Adrenal gland (tissue), 12 donors: ENCODE data around the gene IDH3B. TPM values are rescaled to one million over a fixed set of nuclear protein-coding genes. Genes with fewer than 3 reads are reported as not detected.

Experiments
- DNase-seq, 7 donors: peaks; one replicate each; pipeline ENCODE4 v3.0.0-alpha.2; 2019 to 2020
- H3K27ac ChIP-seq, 5 donors: fragments of 200-600 bp; sonication (generic) in 4 of 5; 1 replicate in 3 of 5; 2 replicates in 2 of 5; pipeline versions ENCODE4 v1.5.1 to v1.8.0; 2016 to 2020; ENCODE audit warnings: mild to moderate bottlenecking in 1 of 5
- H3K27me3 ChIP-seq: fragments of 200-600 bp; 2 replicates; pipeline ENCODE4 v1.8.0; 2021
- H3K36me3 ChIP-seq, 2 donors: fragments of 200-600 bp; replicated peaks in 1 of 2; 1 replicate in 1 of 2; 2 replicates in 1 of 2; pipeline versions ENCODE4 v1.5.1 to v1.8.0; 2018 to 2022
- H3K4me1 ChIP-seq, 2 donors: fragments of 200-600 bp; replicated peaks in 1 of 2; 1 replicate in 1 of 2; 2 replicates in 1 of 2; pipeline versions ENCODE4 v1.5.1 to v1.8.0; 2018 to 2021
- H3K4me3 ChIP-seq, 4 donors: fragments of 200-600 bp; sonication (generic) in 3 of 4; one replicate each; pipeline ENCODE4 v1.5.1; 2016 to 2018
- H3K9me3 ChIP-seq, 3 donors: fragments of 200-600 bp; sonication (generic) in 1 of 3; replicated peaks in 1 of 3; 1 replicate in 2 of 3; 2 replicates in 1 of 3; pipeline versions ENCODE4 v1.5.1 to v1.8.0; 2016 to 2021
- POLR2A ChIP-seq, 2 donors: fragments of 450-650 bp; IDR thresholded peaks; one replicate each; pipeline ENCODE4 v1.6.1; 2017; ENCODE audit warnings: antibody characterized with exemption in 2 of 2, mild to moderate bottlenecking in 2 of 2, moderate library complexity in 1 of 2
- WGBS, 4 donors: extraction: QIAGEN DNeasy Blood & Tissue Kit in 2 of 4; methylation state at CpG; one replicate each; pipeline versions ENCODE4 v1.1.5 to v1.1.7; 2013 to 2017; 5-methylcytosine and 5-hydroxymethylcytosine counted together
- intact Hi-C, 2 donors: fragments of 100-400 bp; cut with DNase I; formaldehyde crosslinking; loops; one replicate each; pipeline versions ENCODE4 v1.14.1 to v1.15.0; 2022 to 2023
- polyA plus RNA-seq, 3 donors: library from polyadenylated mRNA; stranded (reverse); fragments of 200-250 nt in 2 of 3; fragments of 350-450 nt in 1 of 3; fragmentation: Illumina TruSeq in 1 of 3; extraction: RNeasy Lipid Tissue Mini Kit (QIAGEN cat#74804) in 1 of 3; gene quantifications; one replicate each; pipeline ENCODE4 v1.2.3, GENCODE V29; 2013 to 2014
- total RNA-seq, 9 donors: library from RNA; depleted of rRNA in 4 of 9; stranded (reverse); fragments of >200 nt in 4 of 9; fragments of 120-200 nt in 1 of 9; fragmentation: NEBNext Ultra II Directional in 1 of 9; extraction: Animal tissue kit (Norgen Biotek cat#: 25700) in 1 of 9; gene quantifications; one replicate each; pipeline versions ENCODE4 v1.1.0 to v1.2.4, GENCODE V29; 2013 to 2023
- TF ChIP-seq, protein P1 (sequence below), 6 experiments: fragments of 450-650 bp in 4 of 6; fragments of 200-600 bp in 2 of 6; sonication (generic) in 1 of 6; IDR thresholded peaks; 1 replicate in 5 of 6; 2 replicates in 1 of 6; pipeline versions ENCODE4 v1.5.1 to v1.8.0; 2016 to 2021; ENCODE audit warnings: antibody characterized with exemption in 6 of 6, mild to moderate bottlenecking in 2 of 6, moderate library complexity in 1 of 6
- donor health status: healthy with polysubstance abuse.
- donor health status: Bipolar disorder and iron deficiency.
- donor health status: DM: yes; HTN: yes; CAD: no.
- donor health status: DM: no; HTN: no; CAD: no.
- donor health status: DM: no; HTN: no; CAD: no.
- donor health status: DM: yes; HTN: yes; CAD: no.

IDH3B gene
- total and polyA plus RNA-seq, 12 donors = 79.0 to 220 (median 111) TPM

DNA sequence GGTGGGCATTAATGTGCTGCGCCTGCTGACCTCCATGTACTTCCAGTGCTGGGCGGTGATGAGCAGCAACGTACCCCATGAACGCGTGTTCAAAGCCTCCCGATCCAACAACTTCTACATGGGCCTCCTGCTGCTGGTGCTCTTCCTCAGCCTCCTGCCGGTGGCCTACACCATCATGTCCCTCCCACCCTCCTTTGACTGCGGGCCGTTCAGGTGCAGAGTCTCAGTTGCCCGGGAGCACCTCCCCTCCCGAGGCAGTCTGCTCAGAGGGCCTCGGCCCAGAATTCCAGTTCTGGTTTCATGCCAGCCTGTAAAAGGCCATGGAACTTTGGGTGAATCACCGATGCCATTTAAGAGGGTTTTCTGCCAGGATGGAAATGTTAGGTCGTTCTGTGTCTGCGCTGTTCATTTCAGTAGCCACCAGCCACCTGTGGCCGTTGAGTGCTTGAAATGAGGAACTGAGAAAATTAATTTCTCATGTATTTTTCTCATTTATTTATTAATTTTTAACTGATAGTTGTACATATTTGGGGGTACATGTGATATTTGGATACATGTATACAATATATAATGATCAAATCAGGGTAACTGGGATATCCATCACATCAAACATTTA lies 46.8 kb downstream of the IDH3B start:
- Histone ChIP-seq H3K27ac (peak overlapping the region in 1 of 5 donors; percentile 40), H3K36me3 (no peaks in the 10 kb centered on the region), H3K27me3 (no peaks in the 10 kb centered on the region), H3K4me3 (no peak overlapping the region), H3K4me1 (no peaks in the 10 kb centered on the region), H3K9me3 (no peaks in the 10 kb centered on the region)
- intact Hi-C loops = no loop called here
- no peak for TF ChIP-seq POLR2A (IDR thresholded peaks at IDR 0.05)
- TF ChIP-seq, protein P1, sequence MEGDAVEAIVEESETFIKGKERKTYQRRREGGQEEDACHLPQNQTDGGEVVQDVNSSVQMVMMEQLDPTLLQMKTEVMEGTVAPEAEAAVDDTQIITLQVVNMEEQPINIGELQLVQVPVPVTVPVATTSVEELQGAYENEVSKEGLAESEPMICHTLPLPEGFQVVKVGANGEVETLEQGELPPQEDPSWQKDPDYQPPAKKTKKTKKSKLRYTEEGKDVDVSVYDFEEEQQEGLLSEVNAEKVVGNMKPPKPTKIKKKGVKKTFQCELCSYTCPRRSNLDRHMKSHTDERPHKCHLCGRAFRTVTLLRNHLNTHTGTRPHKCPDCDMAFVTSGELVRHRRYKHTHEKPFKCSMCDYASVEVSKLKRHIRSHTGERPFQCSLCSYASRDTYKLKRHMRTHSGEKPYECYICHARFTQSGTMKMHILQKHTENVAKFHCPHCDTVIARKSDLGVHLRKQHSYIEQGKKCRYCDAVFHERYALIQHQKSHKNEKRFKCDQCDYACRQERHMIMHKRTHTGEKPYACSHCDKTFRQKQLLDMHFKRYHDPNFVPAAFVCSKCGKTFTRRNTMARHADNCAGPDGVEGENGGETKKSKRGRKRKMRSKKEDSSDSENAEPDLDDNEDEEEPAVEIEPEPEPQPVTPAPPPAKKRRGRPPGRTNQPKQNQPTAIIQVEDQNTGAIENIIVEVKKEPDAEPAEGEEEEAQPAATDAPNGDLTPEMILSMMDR (IDR thresholded peaks at IDR 0.05) = no peak
- 55 to 70% (median 61%) methylated on average over 15 to 16 of the region's 16 CpGs for WGBS, 4 donors
- DNase-seq = peak; percentile 20 to 77 (median 73)

- Histone ChIP-seq H3K9me3 (no peaks in the 10 kb centered on the region), H3K4me3 (no peak overlapping the region), H3K27me3 (no peaks in the 10 kb centered on the region), H3K27ac (peak overlapping the region in 1 of 5 donors; percentile 40), H3K4me1 (no peaks in the 10 kb centered on the region), H3K36me3 (no peaks in the 10 kb centered on the region)
- 78 to 86% (median 80%) methylated on average over 9 of the region's 9 CpGs for WGBS, 4 donors
- TF ChIP-seq POLR2A (IDR thresholded peaks at IDR 0.05) = no peak
- TF ChIP-seq, protein P1 (IDR thresholded peaks at IDR 0.05) = no peak
- no peak for DNase-seq
- intact Hi-C loops = no loop called here
These were observed 47.4 kb downstream of the IDH3B start for GRCh38 chr20:2616634-2617033.

GRCh38 chr20:2612073-2612472 lies 51.9 kb downstream of the IDH3B start:
- 82 to 88% (median 83%) methylated on average over 3 of the region's 3 CpGs for WGBS, 4 donors
- no peak overlapping the region for H3K4me3 ChIP-seq
- DNase-seq = no peak

DNA sequence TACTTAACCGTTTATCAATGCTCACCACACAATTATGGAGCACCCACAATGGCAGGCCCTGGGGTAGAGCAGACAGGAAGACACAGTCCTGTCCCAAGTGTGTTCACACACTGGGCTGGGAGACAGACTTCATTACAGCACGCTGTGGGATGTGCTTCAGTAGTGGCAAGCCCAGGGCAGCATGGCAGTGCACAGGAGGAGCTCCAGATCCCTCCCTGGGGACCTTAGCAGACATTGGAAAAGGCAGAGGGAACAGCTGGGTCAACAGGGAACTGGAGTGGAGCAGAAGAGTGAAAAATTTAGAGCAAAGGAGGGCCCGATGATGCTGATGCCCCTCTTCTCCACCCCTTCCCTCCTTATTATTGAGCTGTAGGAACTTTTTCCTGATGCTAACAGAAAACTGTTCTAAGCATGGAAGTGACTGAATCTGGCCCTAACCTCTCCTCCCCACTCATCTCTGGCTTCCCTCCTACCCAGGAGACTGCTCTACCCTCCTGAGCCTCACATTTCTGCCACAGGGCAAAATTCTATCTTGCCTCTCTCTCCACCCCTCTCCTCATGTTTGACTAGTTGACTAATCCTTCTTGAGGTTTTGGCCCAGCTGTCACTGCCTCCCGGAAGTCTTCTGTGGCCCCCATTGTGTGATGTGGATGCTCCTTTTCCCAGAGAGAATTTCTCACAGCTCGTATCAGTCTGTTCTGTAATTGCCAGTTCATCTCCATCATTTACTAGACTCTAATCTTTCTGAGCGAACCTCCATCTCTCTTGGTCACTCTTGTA lies 52.9 kb downstream of the IDH3B start:
- Histone ChIP-seq H3K36me3 (no peaks in the 10 kb centered on the region), H3K4me1 (no peaks in the 10 kb centered on the region), H3K27me3 (no peaks in the 10 kb centered on the region), H3K27ac (no peak overlapping the region), H3K4me3 (no peak overlapping the region), H3K9me3 (peaks cover 0 to 8% (median 6%) of the 10 kb centered on the region in 3 donors)
- WGBS, 4 donors = 56 to 75% (median 68%) methylated on average over 6 of the region's 6 CpGs
- intact Hi-C loops = no loop called here
- TF ChIP-seq, protein P1 (IDR thresholded peaks at IDR 0.05) = no peak
- no peak for TF ChIP-seq POLR2A (IDR thresholded peaks at IDR 0.05)
- no peak for DNase-seq

More at GRCh38 chr20:2612073-2612472, 51.9 kb downstream of the IDH3B start:
- no peak overlapping the region for H3K27ac ChIP-seq
- H3K9me3 ChIP-seq = no peaks in the 10 kb centered on the region
- H3K4me1 ChIP-seq = no peaks in the 10 kb centered on the region
- no peaks in the 10 kb centered on the region for H3K36me3 ChIP-seq
- intact Hi-C loops = no loop called here
- TF ChIP-seq POLR2A (IDR thresholded peaks at IDR 0.05) = no peak
- TF ChIP-seq, protein P1 (IDR thresholded peaks at IDR 0.05) = no peak
- no peaks in the 10 kb centered on the region for H3K27me3 ChIP-seq
